Choroid plexus epithelial cell (primary cell): ENCODE results near the gene POLN.

Experiments
- DNase-seq: peaks from one replicate; pipeline ENCODE4 v3.0.0-alpha.2; 2010; ENCODE audit warnings: low read depth
- H3K4me3 ChIP-seq: 2 replicates; pipeline ENCODE4 v1.5.1; 2011; ENCODE audit warnings: low read depth, mild to moderate bottlenecking, control low read depth, low read length, moderate library complexity
- TF ChIP-seq, protein P1 (sequence below): conservative IDR thresholded peaks from 2 replicates; pipeline ENCODE4 v1.5.1; 2011; ENCODE audit warnings: low read depth, mild to moderate bottlenecking, control low read depth, inconsistent platforms, low read length, moderate library complexity

Gene POLN

DNA sequence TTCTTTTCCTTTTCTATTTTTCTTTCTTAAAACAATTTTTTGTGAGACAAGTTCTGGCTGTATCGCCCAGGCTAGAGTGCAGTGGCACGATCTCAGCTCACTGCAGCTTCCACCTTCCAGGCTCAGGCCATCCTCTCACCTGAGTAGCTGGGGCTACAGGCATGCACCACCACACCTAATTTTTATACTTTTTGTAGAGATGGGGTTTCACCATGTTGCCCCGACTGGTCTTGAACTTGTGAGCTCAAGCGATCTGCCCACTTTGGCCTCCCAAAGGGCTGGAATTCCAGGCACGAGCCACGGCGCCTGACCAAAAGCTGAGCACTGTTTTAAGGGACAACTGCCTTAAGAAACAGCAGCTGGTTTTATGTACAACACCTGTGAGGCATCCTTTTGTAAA, 192.1 kb downstream of the POLN start:
- H3K4me3 ChIP-seq, result no peak overlapping the region
- no peak for DNase-seq
- TF ChIP-seq, protein P1, sequence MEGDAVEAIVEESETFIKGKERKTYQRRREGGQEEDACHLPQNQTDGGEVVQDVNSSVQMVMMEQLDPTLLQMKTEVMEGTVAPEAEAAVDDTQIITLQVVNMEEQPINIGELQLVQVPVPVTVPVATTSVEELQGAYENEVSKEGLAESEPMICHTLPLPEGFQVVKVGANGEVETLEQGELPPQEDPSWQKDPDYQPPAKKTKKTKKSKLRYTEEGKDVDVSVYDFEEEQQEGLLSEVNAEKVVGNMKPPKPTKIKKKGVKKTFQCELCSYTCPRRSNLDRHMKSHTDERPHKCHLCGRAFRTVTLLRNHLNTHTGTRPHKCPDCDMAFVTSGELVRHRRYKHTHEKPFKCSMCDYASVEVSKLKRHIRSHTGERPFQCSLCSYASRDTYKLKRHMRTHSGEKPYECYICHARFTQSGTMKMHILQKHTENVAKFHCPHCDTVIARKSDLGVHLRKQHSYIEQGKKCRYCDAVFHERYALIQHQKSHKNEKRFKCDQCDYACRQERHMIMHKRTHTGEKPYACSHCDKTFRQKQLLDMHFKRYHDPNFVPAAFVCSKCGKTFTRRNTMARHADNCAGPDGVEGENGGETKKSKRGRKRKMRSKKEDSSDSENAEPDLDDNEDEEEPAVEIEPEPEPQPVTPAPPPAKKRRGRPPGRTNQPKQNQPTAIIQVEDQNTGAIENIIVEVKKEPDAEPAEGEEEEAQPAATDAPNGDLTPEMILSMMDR, result no peak

DNA sequence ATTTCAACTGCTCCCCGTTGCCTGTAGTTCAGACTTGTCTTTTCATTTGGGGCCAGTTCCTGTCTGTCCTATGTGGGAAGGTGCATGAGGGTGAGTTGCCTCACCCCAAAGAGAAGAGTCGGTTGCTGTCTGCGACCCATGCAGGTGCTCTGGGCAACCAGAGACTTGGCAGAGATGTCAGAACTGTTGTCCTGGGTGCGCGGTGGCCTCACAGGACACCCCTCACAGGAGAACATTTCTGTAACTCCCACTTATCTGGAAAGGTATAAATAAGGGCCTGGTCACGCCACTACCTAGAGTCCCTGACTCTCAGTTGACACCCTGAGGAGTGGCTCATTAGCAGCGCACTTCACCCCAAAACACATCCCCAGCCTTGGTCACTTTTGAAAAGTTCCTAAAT, 192.5 kb downstream of the POLN start:
- TF ChIP-seq, protein P1, result no peak
- no peak overlapping the region for H3K4me3 ChIP-seq
- DNase-seq, result no peak

DNA sequence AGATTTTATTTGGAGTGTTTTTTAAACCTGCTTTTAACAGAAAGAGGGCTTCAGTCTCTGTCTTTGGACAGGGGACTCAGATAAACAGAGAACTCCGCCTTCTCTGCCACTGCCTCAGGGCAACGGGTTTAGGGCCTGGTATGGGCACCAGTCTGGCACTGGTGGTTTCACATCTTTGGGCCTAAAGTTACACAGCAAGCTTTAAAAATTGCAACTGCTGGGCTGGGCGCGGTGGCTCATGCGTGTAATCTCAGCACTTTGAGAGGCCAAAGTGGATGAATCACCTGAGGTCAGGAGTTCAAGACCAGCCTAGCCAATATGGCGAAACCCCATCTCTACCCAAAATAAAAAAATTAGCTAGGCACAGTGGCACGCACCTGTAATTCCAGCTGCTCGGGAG, 193.1 kb downstream of the POLN start:
- no peak for DNase-seq
- TF ChIP-seq, protein P1, result no peak
- H3K4me3 ChIP-seq, result no peak overlapping the region

DNA sequence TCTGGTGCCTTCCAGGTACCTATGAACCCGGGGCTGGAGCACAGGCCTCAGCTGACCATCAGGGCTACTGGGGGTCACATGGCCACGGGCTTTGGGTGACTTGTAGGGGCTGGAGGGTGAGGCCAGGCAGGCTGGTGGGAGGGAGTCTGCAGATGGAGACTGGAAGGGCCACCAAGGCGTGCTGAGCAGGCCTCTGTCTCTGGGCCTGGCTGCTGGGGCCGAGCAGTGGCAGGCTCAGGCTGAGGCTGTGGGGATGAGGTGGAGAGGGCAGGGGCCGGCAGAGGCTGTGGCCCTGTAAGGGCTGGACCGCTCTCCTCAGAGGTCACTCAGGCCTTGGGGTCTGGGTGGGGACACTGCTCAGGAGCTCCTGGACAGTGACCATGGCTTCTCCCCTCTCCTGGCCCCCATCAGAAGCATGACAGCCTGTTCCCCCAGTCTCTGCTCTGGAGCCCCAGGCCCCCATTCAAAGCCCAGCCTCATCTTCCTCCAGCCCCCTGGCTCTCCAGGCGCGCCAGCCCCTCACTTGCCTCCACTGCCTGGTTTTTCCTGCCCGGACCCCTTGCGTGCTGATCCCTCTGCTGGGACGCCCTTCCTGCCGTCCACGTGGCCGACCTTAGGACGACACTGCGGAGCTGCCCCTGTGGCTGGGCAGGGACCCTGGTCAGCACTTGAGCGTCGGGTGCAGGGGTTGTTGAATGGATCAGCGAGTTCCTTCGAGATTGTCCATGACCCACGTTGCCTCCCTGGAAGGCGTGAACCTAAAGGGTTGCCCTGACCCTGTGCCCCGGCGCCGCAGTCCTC, 193.9 kb downstream of the POLN start:
- H3K4me3 ChIP-seq, result no peak overlapping the region
- DNase-seq, result no peak
- TF ChIP-seq, protein P1, result no peak

DNA sequence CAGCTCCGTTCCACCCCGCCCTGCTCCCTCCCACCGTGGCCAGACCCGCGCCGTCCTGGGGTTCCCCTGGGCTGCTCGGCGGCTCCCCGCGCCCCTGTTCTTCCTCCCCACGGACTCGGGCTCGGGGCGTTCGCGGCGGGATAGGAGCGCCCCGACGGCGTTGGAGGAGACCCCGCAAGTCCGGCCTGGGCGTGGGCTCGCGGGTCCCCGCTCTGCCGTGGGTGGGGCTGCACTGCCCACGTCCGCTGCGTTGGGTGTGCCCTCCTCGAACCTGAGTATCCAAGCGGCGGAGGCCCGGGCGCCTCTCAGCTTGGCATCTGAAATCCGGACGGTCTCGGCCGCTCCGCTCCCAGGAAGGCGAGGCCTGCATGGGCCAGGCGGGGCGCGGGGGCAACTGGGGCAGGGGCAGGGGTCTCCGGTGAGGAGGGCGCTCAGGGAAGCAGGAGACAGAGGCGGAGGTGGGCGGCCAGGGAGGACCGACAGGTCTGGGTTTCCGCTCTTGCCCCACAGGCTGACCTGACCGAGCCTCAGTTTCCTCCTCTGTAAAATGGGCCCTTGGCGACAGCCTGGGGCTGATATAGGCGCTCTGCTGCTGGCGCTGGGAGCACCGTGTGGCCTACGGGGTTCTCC, 194.8 kb downstream of the POLN start:
- no peak for DNase-seq
- H3K4me3 ChIP-seq, result no peak overlapping the region
- TF ChIP-seq, protein P1, result no peak

DNA sequence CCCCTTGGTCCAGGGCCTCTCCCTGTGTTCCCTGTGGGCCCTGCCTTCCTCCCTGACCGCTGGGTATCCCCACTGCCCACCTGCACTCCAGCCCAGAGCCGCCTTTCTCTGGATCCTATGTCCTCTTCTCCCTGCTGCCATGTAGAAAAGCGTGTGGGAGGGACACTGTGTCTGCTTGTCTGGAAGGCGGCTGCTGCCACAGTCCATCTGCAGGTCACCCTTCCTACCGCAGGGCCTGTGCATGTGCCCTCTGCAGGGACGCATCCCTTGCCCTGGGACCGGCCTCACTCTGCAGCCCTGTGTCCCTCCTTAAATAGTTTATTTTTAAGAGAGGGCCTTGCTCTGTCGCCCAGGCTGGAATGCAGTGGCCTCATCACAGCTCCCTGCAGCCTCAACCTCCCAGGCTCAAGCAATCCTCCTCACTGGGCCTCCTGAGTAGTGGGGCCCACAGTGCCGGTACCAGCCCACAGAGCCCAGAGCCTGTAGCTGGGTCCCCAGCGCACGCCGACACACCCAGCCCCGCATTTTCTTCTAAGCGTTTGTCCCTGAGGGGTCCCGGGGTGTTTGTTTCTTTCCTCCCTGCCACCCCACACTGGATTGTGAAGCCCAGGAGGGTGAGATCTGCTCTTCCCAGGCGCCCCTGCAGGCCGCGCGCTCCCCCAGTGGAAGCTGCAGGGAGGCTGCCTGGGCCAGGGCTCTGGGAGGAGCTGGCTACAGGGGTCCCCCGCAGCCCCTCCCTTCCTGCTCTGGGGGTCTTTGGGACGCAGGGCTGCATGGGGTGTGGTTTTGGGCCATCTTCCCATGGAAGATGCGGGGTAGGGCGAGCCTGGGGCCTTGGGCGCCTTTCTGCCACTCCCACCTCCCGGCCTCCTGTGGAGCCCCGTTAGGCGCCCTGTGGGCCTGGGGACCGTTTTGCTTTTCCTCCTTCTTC, 195.6 kb downstream of the POLN start:
- H3K4me3 ChIP-seq, result no peak overlapping the region
- TF ChIP-seq, protein P1, result no peak
- DNase-seq, result no peak
